GM10266 (cell line): ENCODE data around the gene SRGAP2B.
"Not testable (repeated sequence)": the region's sequence is repeated elsewhere in the genome, so short reads cannot be mapped to it uniquely, and the experiment has no call there.

ENCODE experiments used
- DNase-seq: peaks from one replicate; pipeline ENCODE4 v3.0.0; 2012; ENCODE audit errors: extremely low spot score

The SRGAP2B gene

DNA sequence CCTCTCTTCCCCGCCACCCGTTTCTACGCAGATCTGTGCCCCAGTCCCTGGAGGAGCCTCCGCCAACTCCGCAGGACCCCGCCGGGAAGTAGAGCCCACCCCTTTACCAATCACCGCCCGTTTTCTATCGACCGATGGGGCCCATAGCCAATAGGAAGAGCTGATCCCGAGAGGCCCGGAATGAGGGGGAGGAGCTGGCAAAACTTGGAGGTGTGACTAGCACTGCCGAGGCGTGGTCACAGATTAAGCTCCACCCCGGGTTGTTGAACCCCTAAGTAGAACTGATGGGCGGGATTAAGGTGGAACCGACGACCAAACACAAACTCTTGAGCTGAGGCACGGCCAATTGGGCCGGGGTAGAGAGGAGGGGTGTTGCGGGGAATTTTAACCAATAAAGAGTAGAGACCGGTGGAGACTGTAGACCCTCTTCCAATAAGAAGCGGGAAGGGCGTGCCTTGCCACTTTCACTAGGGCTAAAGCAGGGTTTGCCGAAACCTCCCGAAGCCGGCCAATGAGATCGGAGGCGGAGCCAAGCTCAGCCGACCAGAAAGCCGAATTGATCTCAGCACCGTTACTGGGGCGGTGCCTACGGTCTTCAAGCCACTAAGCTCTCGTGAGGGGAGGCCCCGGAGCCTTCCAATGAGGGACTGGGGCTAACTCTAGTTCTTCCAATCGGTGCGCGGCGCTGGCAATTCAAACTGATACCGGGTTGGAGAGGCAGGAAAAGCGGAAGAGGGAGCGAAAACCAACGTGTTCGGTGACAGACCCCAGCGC lies at the start of gene SRGAP2B, which contains the start of gene FAM72D:
SRGAP2B (minus strand) TSS at position 45 of the 774 bp plus-strand sequence. CDS start 2,427 bp downstream, outside the sequence.
FAM72D (plus strand) TSS at position 691 of the 774 bp plus-strand sequence. CDS start 874 bp downstream, outside the sequence.
- not testable (repeated sequence) for DNase-seq

DNA sequence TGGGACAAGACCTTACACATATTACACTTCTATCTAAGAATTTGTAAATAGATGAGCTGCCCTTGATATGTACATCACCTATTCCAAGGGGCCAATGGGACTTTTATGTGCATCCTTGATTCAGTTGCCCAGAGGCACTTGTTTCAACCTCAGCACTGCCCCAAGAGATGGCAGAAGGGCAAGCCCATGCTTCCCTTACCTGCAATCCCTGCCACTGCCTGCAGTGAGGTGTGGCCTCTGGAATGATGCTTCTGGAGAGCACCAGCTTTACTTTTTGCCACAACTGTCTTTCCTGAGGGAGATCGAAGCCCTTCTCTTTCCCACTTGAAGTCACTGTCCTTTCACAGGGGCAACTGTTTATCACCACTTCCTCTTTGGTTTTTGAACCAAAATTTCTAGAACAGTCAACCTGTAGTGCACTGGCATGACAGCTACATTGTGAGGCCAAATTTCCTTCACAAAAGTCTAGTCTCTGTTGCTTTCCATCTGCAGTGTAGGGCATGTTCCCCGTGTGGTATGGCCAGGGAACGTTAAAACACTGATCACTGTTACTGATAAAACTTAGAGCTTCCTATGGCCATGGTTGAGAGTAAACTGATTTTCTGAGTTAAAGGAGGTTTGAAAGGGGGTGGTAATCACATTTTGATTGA lies 49.3 kb upstream of the SRGAP2B start:
- not testable (repeated sequence) for DNase-seq

DNA sequence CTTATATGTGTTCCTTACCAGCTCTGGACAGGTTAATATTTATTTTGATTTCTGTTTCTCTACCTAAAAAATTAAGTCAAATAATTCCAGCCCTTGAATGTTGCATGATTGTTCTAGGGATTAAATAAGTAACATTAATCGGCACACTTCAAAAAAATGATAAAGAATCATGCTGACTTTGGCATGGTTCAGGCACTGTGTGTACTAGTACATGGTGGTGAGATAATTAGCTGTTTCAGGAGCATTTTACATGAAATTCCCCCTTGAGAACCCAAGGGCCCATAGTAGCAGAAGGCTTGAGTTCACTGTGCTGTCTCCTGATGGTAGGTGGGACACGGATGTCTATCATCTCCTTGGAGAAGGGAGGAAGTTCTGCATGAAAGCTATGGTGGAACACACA lies 45.4 kb upstream of the SRGAP2B start:
- not testable (repeated sequence) for DNase-seq

DNA sequence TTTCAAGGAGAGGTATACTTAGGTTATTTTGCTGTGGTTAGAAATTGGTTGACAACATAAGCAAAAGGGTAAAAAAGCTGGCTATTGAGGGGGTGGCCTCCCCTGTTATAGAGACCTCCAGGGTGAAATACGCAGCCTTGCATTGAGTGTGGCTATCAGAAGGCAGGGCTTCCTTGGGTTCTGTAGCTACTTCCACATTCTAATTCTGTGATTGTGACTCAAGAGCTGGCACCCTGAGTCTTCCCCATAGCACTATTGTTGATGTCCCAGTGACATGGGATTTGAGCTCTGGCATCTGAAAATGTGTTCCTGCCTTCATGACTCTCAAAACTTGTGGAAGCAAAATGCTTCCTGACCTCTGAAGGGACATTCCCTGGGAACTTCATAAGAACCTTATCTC lies 39.3 kb upstream of the SRGAP2B start:
- not testable (repeated sequence) for DNase-seq

DNA sequence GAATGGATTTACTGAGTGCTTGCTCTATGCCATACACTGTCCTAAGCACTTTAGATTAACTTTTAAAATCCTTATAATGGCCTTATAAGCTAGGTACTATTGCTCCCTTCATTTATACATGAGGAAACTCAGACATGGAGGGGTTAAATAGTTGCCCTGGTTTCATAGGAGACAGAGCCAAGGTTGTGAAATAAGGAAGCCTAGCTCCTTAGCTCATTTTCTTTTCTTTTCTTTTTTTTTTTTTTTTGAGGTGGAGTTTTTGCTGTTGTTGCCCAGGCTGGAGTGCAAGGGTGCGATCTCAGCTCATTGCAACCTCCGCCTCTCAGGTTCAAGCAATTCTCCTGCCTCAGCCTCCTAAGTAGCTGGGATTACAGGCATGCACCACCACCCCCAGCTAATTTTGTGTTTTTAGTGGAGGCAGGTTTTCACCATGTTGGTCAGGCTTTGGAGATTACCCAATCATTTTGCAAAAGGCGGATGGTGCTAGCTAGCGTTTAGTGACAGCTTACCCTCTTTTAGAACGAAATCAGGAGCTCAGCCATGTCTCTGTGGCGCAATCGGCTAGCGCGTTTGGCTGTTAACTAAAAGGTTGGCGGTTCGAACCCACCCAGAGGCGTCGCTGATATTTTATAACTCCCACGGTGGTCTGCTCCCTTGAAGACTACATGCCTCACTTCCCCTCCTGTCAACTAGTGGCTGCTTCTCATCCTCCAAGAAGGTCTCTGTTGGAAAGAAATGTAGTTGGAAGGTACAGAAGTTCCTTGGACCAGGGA lies 33.8 kb upstream of the SRGAP2B start:
- DNase-seq: not testable (repeated sequence)

DNA sequence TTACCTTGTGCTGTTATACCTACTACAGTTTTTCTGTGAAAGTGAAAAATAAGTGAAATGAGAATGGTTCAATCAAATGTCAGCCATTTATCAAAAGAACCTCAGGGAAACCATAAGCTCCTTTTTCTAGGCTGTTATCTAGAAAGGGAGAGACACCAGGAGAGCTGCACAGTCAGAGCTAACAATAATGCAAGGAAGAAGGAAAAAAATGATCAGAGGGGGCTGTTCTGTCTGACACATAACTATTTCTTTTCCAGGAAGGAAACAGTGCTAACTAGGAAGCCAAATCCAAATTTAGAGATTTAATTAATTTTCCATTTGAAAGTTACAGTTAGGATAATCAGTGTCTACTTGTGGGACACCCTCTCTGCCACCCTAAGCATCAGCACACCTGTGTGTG lies 32.0 kb upstream of the SRGAP2B start:
- not testable (repeated sequence) for DNase-seq

DNA sequence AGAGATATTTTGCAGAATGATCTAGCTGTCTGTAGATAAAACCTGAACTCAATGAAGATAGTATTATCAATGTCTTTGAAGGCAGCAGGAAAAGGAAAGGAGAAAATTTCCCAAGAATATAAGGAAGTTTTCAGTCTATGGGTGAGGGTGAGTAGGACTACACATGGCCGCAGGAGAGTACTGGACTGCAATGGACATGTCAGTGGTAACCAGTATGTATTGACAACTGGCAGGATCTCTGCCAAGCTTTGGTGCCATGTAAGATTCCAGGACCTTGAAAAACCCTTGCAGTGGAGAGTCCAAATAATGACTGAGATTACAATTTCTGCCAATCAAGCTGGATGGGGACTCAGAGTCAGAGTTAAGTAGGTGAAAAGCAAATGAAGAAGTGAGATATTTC lies 30.0 kb upstream of the SRGAP2B start:
- DNase-seq: not testable (repeated sequence)

DNA sequence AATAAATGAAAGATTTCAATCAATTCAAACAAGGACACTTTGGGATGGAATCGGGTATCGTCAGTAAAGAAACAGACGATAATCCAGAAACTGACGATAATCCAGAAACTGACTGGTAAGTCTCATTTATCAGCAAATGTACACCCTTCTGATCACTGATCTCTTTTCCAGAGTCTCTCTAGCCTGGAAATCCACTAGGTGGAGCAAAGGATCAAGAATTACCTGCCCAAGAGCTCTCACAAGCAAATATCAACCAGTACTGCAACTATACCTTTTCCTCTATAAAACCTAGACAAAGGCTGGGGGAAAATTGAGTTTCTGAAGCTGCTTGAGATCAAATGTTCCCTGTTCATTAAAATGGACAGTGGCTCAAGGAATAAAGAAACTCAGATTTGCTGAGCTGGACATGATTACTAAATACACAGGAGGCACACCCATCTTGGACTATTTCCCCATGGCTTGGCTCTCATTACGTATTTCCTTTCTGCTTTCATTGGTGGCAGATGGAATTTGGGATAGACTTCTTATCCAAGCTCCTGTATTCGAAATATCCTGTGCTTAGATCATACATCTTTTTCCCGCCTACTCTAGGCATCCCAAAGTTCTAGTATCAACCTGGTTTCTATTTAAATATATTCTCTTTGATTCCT lies 29.0 kb upstream of the SRGAP2B start:
- not testable (repeated sequence) for DNase-seq

DNA sequence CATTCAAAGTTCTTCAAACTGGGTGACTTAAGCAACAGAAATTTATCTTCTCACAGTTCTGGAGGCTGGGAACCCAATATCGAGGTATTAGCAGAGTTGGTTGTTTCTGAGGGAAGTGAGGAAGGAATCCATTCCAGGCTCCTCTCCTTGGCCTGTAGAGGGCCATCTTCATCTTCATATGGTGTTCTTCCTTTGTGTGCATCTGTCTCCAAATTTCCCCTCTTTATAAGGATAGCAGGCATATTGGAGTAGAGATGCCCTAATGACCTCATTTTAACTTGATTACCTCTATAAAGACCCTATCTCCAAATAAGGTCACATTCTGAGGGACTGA lies 27.9 kb upstream of the SRGAP2B start:
- not testable (repeated sequence) for DNase-seq

DNA sequence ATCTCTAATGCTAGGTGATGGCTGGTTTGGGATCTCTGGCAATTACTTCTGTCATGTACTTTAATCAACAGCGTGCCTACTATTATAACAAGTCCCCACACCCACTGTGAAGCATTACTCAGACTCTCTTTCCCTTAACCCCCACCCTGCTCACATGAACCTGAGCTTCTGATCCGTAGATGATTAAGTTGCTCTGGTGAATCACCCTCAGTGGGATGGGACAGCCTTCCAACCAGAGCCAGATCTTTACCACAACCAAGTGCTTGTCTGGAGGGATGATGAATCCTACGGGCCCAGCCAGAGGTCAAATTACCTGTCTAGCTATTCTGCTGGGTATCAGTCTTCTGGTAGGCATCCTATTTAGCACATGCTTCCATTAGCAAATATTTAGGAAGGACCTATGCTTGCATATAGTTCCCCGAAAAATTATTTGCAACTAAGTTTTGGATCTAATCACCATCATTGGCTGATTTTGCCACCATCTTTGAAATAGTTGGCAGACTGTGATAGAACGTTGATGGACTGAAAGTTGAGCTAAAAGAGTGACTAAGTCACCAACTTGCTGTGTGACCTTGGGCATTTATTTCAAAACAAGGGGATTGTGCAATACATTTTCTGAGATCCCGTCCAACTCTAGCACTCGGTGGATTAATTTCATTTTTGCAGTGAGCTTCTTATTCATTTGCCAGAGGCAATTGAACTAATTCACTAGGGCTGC lies 27.4 kb upstream of the SRGAP2B start:
- not testable (repeated sequence) for DNase-seq

DNA sequence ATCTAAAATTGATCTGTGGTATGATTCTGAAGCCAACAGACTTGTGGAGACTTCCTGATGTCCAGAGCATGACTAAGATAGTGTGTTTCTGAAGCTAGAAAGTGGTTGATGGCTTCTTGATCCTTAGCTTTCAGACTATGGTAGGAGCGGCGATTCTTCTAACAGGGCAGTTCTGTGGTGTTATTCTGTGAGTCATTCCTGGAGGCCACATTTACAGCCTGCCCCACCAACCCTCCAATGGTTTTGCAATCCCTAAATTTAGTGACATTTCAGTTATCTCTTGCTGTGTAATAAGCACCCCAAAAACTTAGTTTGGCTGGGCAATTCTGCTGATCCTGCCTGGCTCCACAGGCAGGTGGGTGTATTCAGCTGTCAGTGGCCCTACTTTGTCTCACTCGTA lies 24.7 kb upstream of the SRGAP2B start:
- DNase-seq: not testable (repeated sequence)

DNA sequence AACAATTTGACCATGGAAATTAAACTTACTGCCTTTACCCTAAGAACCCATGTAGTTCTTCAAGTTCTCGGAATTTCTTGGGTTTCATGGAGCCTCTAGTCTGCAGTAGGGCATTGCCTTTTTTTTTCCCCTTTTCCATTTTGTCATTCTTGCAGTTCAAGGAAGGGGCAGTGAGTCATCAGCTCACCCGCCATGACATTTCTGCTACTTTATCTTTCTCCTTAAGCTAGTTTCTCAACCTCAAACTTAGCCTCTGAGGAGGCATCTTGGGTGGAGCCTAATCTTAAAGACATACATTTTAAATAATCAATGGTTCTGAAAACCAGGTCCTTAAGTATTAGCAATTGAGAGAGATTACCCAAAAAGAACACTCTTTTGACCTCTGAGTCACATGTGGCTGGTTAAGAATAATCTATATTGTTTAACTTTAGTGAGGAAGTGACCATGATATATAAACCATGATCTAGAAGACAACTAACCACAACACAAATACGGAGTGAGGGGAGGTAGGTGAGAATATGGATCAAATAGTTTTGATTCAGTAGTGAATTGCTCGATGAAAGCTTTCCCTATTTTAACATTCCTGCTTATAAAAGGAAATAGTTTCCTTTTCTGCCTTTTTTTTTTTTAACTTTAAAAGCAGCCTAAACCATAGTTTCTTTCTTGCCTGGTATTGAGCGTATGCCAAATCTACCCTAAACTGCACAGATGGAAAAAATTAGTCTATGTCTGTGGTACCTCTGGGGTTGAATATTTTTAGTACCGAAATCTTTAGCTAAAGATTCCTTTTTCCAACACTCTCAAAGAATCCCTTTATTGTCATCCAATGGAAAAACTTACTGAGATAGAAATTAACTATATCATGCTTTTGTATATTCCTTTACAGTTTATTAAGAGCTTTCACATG lies 20.7 kb upstream of the SRGAP2B start:
- DNase-seq: not testable (repeated sequence)

DNA sequence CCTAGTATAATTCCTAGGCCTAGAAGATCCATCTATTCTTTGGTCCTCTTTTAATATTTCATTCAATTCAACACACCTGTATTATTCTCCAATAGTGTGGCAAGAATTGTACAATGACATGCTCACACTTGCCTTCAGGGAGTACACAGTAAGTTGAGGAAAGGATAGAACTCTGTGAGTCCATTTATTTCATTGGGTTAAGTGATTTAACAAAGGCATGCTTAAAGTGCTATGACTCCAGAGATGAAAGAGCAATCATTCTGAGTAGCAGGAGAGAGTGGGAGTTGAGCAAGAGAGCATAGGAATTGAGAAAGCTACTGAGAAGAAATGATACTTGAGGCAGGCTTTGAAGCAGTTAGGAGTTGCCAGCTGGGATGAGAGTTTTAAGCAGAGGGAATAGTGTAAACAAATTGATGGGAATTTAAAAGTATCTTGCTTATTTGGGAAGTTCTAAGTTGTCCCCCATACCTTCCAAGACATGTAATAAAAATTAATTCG lies 19.5 kb upstream of the SRGAP2B start:
- DNase-seq: not testable (repeated sequence)

DNA sequence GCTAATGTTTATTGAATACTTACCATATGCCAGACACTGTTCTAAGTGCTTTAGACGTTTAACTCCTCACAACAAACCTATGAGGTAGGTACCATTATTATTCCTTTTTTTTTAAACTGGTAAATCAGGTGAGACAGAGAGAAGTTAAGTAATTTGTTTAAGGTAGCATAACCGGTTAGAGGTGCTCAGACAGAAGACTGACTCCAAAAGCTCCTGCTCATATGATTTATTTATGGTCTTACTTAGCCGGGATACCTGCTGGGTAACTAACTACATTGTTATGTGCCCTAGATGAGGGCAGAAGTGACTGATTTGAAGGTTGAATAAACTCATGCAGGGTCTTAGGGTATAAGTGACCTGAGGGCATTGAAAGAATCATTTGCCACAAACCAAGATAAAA lies 17.6 kb upstream of the SRGAP2B start:
- not testable (repeated sequence) for DNase-seq

DNA sequence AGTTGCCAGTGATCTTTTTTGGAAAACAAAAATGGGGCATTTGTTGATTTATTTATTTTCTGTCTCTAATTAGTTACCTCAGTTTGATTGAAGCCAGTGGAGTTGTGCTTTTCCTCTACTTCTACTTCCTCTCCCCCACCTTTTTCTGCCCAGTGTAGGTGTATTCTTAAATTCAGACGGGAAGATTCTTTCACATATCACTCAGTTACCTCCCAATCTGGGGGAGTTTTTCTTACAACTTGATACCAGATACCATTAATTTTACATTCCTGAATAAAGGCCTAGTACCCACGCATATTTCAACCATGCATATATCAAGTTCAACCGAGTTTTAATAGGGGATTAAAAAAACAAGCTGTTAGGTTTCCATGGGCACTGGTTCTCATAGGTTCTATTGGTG lies 16.5 kb upstream of the SRGAP2B start:
- not testable (repeated sequence) for DNase-seq

DNA sequence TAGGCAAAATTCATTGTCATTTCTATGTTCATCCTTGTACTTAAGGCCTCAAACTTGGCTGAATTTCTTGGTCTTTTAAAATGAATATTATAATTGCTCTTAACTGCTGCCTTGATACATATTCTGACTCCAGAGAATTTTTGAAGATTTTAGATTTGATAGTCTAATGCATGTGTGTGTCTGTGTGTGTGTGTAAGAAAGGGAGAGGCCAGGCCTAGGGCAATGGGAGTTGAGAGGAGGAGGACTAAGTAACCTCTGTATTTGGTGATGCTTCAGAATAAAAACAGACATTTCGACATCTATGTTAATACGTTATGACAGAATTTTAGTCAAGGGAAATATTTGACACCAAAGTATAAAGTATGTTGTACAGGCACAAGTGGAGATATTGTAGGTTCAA lies 8.2 kb upstream of the SRGAP2B start:
- DNase-seq: not testable (repeated sequence)

DNA sequence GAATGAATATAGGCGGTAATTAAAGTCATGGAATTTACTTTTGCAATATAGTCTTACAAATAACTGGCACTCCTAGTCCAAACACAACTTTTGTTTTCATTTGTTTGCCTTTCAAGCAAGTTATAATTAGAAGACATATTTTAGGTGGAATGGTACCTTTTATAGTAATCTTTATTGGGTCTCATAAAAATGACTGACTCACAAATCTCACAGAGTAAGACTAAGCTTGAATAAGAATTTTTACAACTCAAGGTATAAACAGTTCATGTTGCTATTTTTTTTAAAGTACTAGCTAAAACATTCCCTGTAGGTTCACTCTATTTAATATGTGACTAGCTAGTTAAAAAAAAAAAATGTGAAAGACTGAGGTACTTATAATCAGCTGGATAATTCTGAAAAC lies 6.6 kb upstream of the SRGAP2B start:
- not testable (repeated sequence) for DNase-seq

DNA sequence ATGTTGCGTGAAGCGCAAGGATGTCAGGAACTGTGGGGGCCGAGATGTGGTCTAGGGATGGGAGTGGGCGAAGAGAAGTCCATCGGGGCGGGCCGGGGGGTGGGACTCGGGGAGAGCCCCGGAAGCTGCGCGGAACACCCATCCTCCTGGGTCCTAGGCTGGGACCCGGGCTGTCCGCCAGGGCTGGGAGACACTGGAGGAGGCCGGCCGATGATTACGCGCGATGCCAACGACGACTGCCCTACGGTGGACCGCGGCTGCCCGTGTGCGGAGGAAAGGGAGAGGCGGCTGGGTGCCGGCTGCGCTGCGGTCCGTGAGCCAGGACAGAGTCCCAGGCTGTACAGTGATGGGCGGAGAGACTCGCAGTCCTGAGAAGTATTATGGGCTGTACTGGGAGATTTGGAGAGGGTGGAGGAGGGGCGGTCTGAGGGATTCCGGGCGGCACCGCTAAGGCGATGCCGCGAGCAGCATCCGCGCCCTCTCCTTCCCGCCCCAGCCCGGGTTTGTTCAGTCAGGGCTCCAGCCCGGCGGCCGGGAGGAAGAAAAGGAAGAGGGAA lies 395 bp downstream of the SRGAP2B start:
- not testable (repeated sequence) for DNase-seq

DNA sequence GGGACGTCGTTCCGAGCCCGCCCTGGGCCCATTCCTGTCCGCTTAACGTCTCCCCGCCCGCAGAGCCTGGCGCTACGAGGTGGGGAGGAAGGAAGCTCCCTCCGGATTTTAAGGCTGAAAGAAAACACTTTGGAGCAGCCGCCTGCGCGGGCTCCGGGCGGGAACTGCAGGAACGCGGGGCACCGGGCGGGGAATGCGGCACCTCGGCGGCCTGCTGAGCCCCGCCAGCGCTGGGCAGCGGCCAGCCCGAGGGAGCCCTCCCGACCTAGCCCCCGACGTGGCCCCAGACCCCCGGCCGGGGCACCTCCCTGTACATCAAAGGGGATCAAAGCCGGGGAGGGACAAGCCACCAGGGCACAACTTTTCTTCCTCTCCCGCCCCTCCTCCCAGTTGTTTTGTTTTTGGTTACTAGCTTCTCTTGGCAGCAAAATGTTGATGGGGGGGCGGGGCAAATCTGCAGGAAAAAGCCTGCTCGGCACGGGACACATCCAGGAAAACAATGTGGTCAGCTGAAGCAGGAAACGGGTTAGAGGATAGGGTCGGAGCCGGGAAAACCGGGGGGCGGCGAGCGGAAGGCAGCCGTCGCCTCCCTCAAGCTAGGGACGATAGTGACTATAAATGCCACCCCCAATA lies 1.5 kb downstream of the SRGAP2B start:
- not testable (repeated sequence) for DNase-seq
